ENCODE data around the gene TRIP6. TPM values are rescaled to one million over a fixed set of nuclear protein-coding genes. Genes with fewer than 3 reads are reported as not detected.

The TRIP6 gene
- total and polyA plus RNA-seq, 2 of the 8 experiments (the other 6 are each of a cell fraction or from before 2014, with no cell fraction given), result 88.4 to 103 TPM

- TF ChIP-seq TCF12 (IDR thresholded peaks at IDR 0.05; ENCODE audit: low read depth, low read length) (no peak), CBX5 (IDR thresholded peaks at IDR 0.05; ENCODE audit: low read depth, low read length) (no peak), POLR2AphosphoS5 (IDR thresholded peaks at IDR 0.05; ENCODE audit: low read depth, low read length) (peak; percentile 55), MAFK (IDR thresholded peaks at IDR 0.05; ENCODE audit: low read depth, low read length) (peak; percentile 82), YY1 (IDR thresholded peaks at IDR 0.05; ENCODE audit: low read depth, low read length) (peak; percentile 57; the same call in 1 of the 2 replicates), EZH2 (IDR thresholded peaks at IDR 0.05; ENCODE audit: low read depth, low read length, severe bottlenecking) (no peak), EGR1 (IDR thresholded peaks at IDR 0.05; ENCODE audit: borderline replicate concordance, low read depth, low read length) (peak; percentile 52; the same call in 1 of the 2 replicates), CBX8 (IDR thresholded peaks at IDR 0.05; ENCODE audit: borderline replicate concordance, low read depth, low read length) (no peak), CTCF (IDR thresholded peaks at IDR 0.05; ENCODE audit: control extremely low read depth in 1 of 3, insufficient read depth in 1 of 3, low read depth in 1 of 3, low read length in 3 of 3) (no peak), HDAC2 (IDR thresholded peaks at IDR 0.05; ENCODE audit: borderline replicate concordance in 1 of 2, low read depth in 2 of 2, low read length in 2 of 2) (peak in 1 of 2 experiments; percentile 63; a peak in 1 of 4 replicates), RBBP5 (IDR thresholded peaks at IDR 0.05; ENCODE audit: borderline replicate concordance, low read depth, low read length) (0 out of 2 replicates have a peak, but pooled peaks have one; percentile 58), TEAD4 (IDR thresholded peaks at IDR 0.05; ENCODE audit: low read depth, low read length) (peak; percentile 94), CTBP2 (IDR thresholded peaks at IDR 0.05; ENCODE audit: borderline replicate concordance, insufficient read depth, insufficient read length, low read length) (no peak), POLR2A (IDR thresholded peaks at IDR 0.05; ENCODE audit: control extremely low read depth in 1 of 2, low read depth in 2 of 2, low read length in 2 of 2) (peak; percentile 75 to 80), JUND (IDR thresholded peaks at IDR 0.05; ENCODE audit: low read length) (peak; percentile 85), NRF1 (IDR thresholded peaks at IDR 0.05; ENCODE audit: low read depth, low read length) (no peak), GABPA (IDR thresholded peaks at IDR 0.05; ENCODE audit: borderline replicate concordance, insufficient read depth, low read length) (no peak), KDM1A (IDR thresholded peaks at IDR 0.05; ENCODE audit: borderline replicate concordance, low read length) (no peak)
- TF ChIP-seq, protein P1, sequence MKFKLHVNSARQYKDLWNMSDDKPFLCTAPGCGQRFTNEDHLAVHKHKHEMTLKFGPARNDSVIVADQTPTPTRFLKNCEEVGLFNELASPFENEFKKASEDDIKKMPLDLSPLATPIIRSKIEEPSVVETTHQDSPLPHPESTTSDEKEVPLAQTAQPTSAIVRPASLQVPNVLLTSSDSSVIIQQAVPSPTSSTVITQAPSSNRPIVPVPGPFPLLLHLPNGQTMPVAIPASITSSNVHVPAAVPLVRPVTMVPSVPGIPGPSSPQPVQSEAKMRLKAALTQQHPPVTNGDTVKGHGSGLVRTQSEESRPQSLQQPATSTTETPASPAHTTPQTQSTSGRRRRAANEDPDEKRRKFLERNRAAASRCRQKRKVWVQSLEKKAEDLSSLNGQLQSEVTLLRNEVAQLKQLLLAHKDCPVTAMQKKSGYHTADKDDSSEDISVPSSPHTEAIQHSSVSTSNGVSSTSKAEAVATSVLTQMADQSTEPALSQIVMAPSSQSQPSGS (IDR thresholded peaks at IDR 0.05; ENCODE audit: low read length), result peak; percentile 94
These were observed 31.0 kb upstream of the TRIP6 start (continued) for GRCh38 chr7:100835903-100836811.
